Hematopoietic multipotent progenitor cell treated with erythropoietin and hydrocortisone succinate and interleukin-3 and kit ligand, for 17 days (in vitro differentiated cells): ENCODE data around the gene BACE1.
"Not testable (repeated sequence)": the region's sequence is repeated elsewhere in the genome, so short reads cannot be mapped to it uniquely, and the experiment has no call there.

Source experiments
- DNase-seq: peaks from one replicate; pipeline ENCODE4 v3.0.0-alpha.2; 2015; ENCODE audit warnings: low spot score

BACE1 gene

DNA sequence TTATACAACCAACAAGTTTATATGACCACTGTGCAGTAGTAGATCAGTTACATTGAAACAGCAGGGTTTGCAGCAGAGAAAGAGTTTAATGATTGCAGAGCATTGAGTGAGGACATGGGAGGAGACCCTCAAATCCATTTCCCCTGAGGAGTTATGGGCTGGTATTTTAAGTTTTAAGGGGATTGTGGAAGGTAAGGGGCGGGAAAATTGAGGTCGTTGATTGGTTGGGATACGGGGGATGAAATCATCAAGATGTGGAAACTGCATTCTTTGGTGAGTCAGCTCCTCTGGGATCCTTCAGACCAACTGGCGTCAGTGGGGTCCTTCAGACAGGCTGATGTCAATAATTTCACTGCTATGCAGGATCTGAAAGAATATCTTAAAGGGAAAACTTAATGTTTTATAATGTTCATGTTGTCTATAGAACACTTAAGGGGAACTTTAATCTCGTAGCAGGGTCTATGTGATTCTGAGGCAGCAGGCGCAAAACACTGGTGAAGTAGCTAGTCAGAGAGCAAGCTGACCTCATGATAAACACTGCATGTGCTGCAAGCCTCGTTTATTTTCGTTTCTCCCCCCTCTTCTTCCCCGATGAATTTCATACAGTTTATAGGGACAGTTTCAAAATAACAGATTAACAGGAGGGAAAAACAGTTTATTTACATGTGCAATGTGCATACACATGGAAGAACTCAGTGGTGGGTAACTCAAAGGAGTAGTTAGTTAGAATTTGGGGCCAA is 42.3 kb downstream of the BACE1 start:
- DNase-seq = no peak

DNA sequence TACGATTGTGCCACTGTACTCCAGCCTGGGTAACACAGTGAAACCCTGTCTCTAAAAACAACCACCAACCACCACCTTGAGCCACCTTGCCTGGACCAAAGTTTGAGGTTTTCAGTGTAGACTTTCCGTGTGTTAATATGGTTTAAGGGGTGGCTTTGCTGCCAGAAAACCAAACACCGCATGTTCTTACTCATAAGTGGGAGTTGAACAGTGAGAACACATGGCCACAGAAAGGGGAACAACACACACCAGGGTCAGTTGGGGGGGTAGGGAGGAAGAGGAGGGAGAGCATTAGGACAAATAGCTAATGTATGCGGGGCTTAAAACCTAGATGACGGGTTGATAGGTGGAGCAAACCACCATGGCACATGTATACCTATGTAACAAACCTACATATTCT is 43.9 kb downstream of the BACE1 start:
- DNase-seq = not testable (repeated sequence)

DNA sequence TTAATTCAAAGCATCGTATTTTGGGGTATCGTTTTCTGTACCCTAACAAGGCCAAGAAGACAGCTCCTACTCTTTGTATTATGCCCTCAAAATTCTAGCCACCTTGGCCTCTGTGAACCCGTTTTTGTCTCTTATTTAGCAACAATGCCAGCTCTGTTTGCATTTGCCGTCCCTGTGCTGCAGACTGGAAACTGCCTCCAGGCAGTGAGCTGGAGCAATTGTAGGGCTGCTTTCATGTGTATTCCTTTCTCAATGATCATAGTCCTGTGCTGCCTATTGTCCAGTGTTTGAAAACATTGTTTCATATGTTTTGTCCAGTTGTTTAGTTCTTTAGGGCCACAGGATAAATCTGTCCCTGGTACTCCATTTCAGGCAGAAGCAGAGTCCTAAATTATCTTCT is 44.8 kb downstream of the BACE1 start:
- DNase-seq = no peak

DNA sequence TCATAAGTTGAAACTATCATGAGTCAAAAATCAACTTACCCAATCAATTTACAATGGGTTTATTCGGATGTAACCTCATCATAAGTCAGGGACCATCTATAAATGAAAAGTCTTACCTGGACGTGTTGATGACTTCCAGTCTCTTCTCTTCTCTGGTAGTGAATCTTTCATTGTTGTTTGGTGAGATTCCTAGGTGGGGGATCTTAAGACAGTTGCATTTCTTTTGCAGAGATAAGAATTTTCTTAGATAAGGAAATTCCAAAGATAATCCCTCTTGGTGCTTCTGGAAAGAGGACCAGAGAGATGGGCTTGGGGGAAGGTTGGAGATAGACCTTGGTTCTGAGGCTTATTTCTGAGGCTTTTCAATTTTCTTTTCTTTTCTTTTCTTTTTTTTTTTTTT is 46.2 kb downstream of the BACE1 start:
- DNase-seq = no peak

DNA sequence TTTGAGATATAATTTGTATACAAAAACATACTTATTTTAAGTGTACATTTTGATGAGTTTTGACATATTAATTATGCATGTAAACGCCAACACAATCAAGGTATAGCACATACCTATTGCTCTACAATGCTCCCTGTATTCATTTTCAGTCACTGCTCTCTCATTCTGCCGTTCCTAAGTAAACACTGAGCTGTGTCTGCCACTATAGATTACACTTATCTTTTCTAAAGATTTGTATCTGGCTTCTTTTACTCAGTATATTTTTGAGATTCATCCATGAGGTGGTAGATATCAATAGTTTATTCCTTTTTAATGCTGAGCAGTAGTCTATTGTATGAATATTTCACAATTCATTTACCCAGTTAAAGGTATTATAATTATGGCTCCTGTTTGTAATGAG is 50.3 kb downstream of the BACE1 start:
- DNase-seq = no peak

DNA sequence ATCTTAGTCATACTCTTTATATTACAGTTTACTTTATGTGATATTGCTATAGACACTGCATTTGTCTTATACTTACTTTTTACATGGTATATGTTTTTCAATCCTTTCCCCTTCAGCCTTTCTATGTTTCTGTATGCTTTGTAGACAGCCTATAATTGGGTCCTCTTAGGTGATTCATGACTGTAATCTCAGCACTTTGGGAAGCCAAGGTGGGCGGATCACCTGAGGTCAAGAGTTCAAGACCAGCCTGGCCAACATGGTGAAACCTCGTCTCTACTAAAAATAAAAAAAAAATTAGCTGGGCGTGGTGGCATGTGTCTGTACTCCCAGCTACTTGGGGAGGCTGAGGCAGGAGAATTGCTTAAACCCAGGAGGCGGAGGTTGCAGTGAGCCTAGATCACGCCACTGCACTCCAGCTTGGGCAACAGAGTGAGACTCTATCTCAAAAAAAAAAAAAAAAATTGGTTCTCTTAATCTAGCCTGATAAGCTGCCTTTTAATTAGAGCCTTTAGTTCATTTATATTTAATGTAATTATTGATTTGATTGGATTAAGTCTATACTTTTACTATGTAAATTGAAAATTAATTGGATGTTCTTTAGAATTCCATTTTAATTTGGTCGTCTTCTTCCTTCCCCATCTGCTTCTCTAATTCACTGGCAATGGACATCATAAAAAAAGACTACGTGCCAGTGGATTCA is 51.3 kb downstream of the BACE1 start:
- not testable (repeated sequence) for DNase-seq

DNA sequence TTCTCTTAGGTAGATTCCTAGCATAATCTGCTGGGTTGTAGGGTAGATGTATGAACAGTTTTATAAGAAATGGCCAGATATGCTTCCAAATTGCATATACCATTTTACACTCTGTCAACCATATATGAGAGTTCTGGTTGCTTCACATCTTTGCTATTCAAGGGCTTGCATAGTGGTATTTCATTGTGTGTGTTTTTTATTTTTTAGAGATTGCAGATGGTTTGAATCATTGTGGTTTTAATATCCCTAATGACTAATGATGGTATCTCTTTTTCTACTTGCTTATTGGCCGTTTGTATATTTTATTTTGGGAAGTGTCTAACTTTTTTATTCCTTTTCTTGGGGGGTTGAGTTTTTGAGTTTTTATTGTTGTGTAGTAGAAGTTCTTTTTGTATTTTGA is 56.6 kb downstream of the BACE1 start:
- DNase-seq = no peak

DNA sequence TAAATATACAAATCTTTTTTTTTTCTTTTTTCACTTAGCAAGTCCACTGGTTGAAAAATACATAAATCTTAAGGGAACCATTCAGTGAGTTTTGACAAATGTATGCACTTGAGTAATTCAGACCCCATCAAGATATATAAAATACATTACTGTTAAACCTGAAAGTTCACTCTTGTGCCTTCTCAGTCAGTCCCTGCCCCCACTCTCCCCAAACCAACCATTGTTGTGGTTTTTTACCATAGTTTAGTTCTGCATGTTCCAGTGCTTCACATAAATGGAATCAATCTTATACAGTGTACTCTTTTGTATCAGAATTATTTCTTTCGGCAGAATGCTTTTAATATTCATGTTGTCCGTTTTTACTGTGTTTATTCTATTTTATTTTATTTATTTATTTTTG is 57.5 kb downstream of the BACE1 start:
- no peak for DNase-seq

DNA sequence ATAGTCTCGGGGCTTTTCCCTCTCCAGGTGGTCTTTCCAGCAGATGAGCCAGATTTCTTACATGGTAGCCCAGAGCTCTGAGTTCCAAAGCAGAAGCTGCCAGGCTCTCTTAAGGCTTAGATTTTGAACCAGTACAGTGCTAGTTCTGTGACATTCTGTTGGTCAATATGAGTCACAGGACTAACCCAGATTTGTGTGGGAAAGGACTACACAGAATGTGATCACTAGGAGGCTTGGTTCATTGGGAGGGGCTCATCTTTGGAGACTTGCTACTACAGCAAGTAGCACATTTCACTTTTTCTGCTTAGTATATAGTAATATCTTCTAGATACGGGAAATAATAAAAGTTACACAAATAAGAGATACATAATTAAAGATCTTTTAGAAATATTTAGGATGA is 59.5 kb downstream of the BACE1 start:
- DNase-seq = no peak

DNA sequence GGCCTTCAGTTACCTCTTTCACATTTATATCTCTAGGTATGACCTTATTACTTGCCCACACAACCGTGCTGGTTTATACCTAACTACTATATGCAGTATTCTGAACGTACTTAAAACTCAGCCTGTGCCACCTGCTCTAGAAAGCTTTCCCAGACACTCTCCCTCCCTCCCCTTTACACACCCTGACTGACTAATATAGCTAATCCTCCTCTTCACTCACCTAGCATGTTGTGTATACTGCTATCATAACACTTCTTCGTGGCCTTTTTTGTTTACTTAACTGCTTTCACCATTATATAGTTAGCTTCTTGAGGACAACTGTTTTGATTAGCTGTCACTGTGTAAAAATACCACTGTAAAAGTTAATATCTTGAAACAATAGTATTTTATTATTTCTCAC is 60.1 kb downstream of the BACE1 start:
- no peak for DNase-seq

DNA sequence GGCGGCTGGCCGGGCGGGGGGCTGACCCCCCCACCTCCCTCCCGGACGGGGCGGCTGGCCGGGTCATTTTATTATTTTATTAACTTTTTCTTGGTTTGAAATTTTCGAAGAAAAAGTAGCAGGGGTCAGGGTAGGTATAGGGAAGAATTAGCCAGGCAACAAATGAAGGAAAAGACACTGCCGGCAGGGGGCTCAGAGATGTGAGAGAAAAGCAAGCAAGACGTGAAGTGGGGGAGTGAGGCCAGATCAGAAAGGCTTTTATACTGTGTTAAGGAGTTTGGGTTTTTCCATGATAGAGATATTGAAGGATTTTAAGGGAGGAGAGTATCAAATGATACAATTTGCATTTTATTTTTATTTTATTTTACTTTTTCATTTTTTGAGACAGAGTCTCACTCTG is 64.5 kb downstream of the BACE1 start:
- no peak for DNase-seq

DNA sequence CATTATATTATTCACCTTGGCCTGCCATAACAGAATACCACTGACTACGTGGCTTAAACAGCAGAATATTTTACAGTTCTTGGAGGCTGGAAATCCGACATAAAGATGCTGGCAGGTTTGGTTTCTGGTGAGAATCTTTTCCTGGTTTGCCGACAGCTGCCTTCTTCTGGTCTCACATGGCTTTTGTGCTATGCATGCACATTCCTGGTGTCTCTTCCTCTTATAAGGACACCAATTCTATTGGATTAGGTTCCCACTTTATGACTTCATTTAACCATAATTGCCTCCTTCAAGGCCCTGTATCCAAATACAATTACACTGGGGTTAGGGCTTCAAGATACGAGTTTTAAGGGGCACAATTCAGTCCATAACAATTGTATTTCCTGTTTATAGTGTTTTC is 66.5 kb downstream of the BACE1 start:
- no peak for DNase-seq

DNA sequence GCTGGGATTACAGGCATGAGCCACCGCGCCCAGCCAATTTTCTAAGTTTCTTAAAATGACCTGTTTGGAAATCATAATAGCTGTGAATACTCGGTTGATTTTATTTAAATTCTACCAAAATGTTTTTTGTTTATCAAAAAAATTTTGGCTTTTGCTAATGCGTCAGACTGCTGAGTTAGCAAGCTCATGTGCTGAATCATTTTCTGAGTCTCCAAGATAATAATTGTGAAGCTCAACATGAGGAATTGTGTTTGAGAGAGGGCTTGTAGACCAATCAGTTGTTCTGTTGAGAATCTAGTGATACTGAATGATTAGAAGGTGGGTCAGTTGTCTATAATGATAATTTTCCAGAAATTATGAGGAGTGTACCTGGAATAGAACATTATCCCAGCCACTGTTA is 67.7 kb downstream of the BACE1 start:
- DNase-seq = peak; percentile 60

DNA sequence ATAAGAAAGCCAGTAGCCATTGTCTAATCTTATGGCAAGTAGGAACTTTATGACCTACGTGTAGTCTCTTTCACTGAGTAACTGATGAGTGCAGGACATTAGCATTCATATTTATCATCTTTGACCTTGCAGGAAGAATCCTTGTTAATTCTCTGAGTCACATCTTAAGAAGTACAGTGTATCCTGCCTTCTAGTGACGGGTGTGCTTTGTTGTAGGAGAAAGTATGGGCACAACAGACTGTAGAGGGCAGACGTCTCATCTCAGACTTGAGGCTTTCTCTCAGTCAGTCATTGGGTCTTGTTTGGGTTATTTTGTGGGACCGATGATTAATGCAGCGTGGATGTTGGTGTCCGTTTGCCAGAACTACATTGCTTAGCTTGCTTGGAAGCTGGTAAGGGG is 76.8 kb downstream of the BACE1 start:
- DNase-seq = no peak

DNA sequence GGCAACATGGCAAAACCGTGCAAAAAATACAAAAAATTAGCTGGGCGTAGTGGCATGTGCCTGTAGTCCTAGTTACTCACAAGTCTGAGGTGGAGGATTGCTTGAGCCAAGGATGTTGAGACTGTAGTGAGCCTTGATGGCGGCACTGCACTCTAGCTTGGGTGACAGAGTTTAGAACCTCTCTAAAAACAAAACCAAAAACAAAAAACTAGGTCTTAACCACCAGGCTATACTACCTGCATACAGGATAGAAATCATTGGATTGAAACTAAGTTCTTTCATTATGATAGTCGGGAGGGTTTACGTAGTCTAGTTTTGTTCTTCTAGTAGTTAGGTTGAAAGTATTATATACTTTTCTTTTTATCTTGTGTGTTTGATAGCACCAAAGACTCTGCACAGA is 77.8 kb downstream of the BACE1 start:
- DNase-seq = no peak
